T-helper 2 cell treated with Interferon-gamma antibody and Interleukin-4, amounts not matched to agents 100 ng/mL and 5 ng/mL, for 36 hours (primary cell): Measurements from ENCODE around the gene FAM47C. TPM values are rescaled to one million over a fixed set of nuclear protein-coding genes. Genes with fewer than 3 reads are reported as not detected.
"Not testable (repeated sequence)": the region's sequence is repeated elsewhere in the genome, so short reads cannot be mapped to it uniquely, and the experiment has no call there.

Experiments
- intact Hi-C: fragments of 100-400 bp; cut with micrococcal nuclease; formaldehyde crosslinking; loops from one replicate; pipeline ENCODE4 v1.15.1; 2023
- total RNA-seq: library from RNA; stranded (reverse); gene quantifications from 2 replicates; pipeline ENCODE4 v1.2.3, GENCODE V29; 2022

FAM47C gene
- not detected in 2 replicates for total RNA-seq

GRCh38 chrX:37008182-37008581 lies at the start of gene FAM47C:
FAM47C (plus strand) TSS chrX:37008366; CDS start chrX:37008411, 45 bp downstream.
- intact Hi-C loops, result not testable (repeated sequence)

- intact Hi-C loops, result no loop called here
Observed at GRCh38 chrX:36961590-36961989, 46.6 kb upstream of the FAM47C start.

- intact Hi-C loops, result no loop called here
Observed at GRCh38 chrX:36963069-36963808, 44.9 kb upstream of the FAM47C start.

GRCh38 chrX:36963852-36964251 lies 44.3 kb upstream of the FAM47C start:
- intact Hi-C loops, result no loop called here

GRCh38 chrX:36973575-36973974 lies 34.6 kb upstream of the FAM47C start:
- intact Hi-C loops, result no loop called here

- intact Hi-C loops, result no loop called here
Observed at GRCh38 chrX:36974911-36975310, 33.3 kb upstream of the FAM47C start.

- intact Hi-C loops, result no loop called here
Observed at GRCh38 chrX:36978886-36979285, 29.3 kb upstream of the FAM47C start.

- intact Hi-C loops, result no loop called here
Observed at GRCh38 chrX:36983831-36984230, 24.3 kb upstream of the FAM47C start.

GRCh38 chrX:36985416-36986209 lies 22.6 kb upstream of the FAM47C start:
- intact Hi-C loops, result not testable (repeated sequence)

- intact Hi-C loops, result no loop called here
Observed at GRCh38 chrX:36986231-36986630, 21.9 kb upstream of the FAM47C start.

GRCh38 chrX:36987212-36987611 lies 21.0 kb upstream of the FAM47C start:
- intact Hi-C loops, result not testable (repeated sequence)

- intact Hi-C loops, result no loop called here
Observed at GRCh38 chrX:37000140-37000539, 8.0 kb upstream of the FAM47C start.

- intact Hi-C loops, result no loop called here
Observed at GRCh38 chrX:37010496-37010895, 2.3 kb downstream of the FAM47C start.

GRCh38 chrX:37034260-37034659 lies 26.1 kb downstream of the FAM47C start:
- intact Hi-C loops, result not testable (repeated sequence)

- intact Hi-C loops, result not testable (repeated sequence)
Observed at GRCh38 chrX:37036674-37037220, 28.6 kb downstream of the FAM47C start.

- intact Hi-C loops, result not testable (repeated sequence)
Observed at GRCh38 chrX:37038814-37039213, 30.6 kb downstream of the FAM47C start.

GRCh38 chrX:37042956-37043885 lies 35.1 kb downstream of the FAM47C start:
- intact Hi-C loops, result not testable (repeated sequence)

- intact Hi-C loops, result no loop called here
Observed at GRCh38 chrX:37047776-37048175, 39.6 kb downstream of the FAM47C start.

GRCh38 chrX:37057572-37057971 lies 49.4 kb downstream of the FAM47C start:
- intact Hi-C loops, result not testable (repeated sequence)

GRCh38 chrX:37060999-37061398 lies 52.8 kb downstream of the FAM47C start:
- intact Hi-C loops, result no loop called here
